IMR-90 (cell line): ENCODE measurements around the gene TTC1. TPM values are rescaled to one million over a fixed set of nuclear protein-coding genes. Genes with fewer than 3 reads are reported as not detected.

Experiments
- ATAC-seq: fragments of 200-7000 bp; cut with Tn5 transposase; 2 replicates; pipeline ENCODE4 v1.9.1; 2020; ENCODE audit warnings: low read depth, mild to moderate bottlenecking, moderate library complexity
- BruUV-seq: library from RNA; stranded (reverse); fragments of 400-500 nt; replicated peaks from 2 replicates; lab custom pipeline; 2021; lab: Mats Ljungman, UMichigan
- CTCF ChIA-PET: fragments of 300-600 bp; formaldehyde crosslinking; extraction: SDS; loops from one replicate; lab custom pipeline; 2021; ENCODE audit warnings: antibody characterized with exemption; lab: Yijun Ruan, JAX
- POLR2A ChIA-PET: fragments of 300-600 bp; sonication (Branson Sonifier 250); formaldehyde crosslinking; loops from one replicate; lab custom pipeline; 2022; ENCODE audit warnings: antibody characterized with exemption; ENCODE audit not compliant: unreplicated experiment; lab: Charles Lee
- DNase-seq: peaks from one replicate; pipeline ENCODE4 v3.0.0; 2013
- H2AFZ ChIP-seq: replicated peaks from 2 replicates; pipeline ENCODE3; 2013; ENCODE audit warnings: low read length, mild to moderate bottlenecking; ENCODE audit not compliant: poor library complexity
- H2AK5ac ChIP-seq: 2 replicates; pipeline ENCODE4 v1.6.1; 2013; ENCODE audit warnings: low read depth, low read length, inconsistent platforms
- H2AK9ac ChIP-seq: replicated peaks from 2 replicates; pipeline ENCODE3; 2013; ENCODE audit warnings: mild to moderate bottlenecking, low read depth, low read length, moderate library complexity; ENCODE audit not compliant: poor library complexity
- H2BK120ac ChIP-seq: 2 replicates; pipeline ENCODE4 v1.6.1; 2013; ENCODE audit warnings: low read depth, low read length, inconsistent platforms
- H2BK15ac ChIP-seq: 3 replicates; pipeline ENCODE4 v1.6.1; 2013; ENCODE audit warnings: low read depth, low read length, inconsistent platforms
- H2BK20ac ChIP-seq: 2 replicates; pipeline ENCODE4 v1.6.1; 2013; ENCODE audit warnings: low read depth, mild to moderate bottlenecking, inconsistent platforms, low read length, moderate library complexity
- H2BK5ac ChIP-seq: 2 replicates; pipeline ENCODE4 v1.6.1; 2013; ENCODE audit warnings: mild to moderate bottlenecking, low read depth, low read length, inconsistent platforms; ENCODE audit not compliant: poor library complexity, severe bottlenecking
- H3K14ac ChIP-seq: replicated peaks from 2 replicates; pipeline ENCODE4 v1.6.1; 2013; ENCODE audit warnings: low read depth, low read length, inconsistent platforms
- H3K18ac ChIP-seq: 2 replicates; pipeline ENCODE4 v1.6.1; 2013; ENCODE audit warnings: low read depth, low read length, control low read depth
- H3K23ac ChIP-seq: 2 replicates; pipeline ENCODE4 v1.6.1; 2013; ENCODE audit warnings: low read depth, low read length, inconsistent platforms
- H3K27ac ChIP-seq: 2 replicates; pipeline ENCODE4 v1.5.1; 2013; ENCODE audit warnings: mild to moderate bottlenecking, control low read depth, low read length; ENCODE audit not compliant: insufficient read depth
- H3K27me3 ChIP-seq: 2 replicates; pipeline ENCODE4 v1.6.1; 2013; ENCODE audit warnings: low read length; ENCODE audit not compliant: control insufficient read depth, insufficient read depth
- H3K36me3 ChIP-seq: 2 replicates; pipeline ENCODE4 v1.6.1; 2013; ENCODE audit warnings: low read length, mixed read lengths; ENCODE audit not compliant: control insufficient read depth, insufficient read depth
- H3K4ac ChIP-seq: 2 replicates; pipeline ENCODE4 v1.6.1; 2013; ENCODE audit warnings: low read depth, low read length, inconsistent platforms
- H3K4me1 ChIP-seq: 2 replicates; pipeline ENCODE4 v1.6.1; 2013; ENCODE audit warnings: low read length, mixed read lengths; ENCODE audit not compliant: control insufficient read depth, insufficient read depth
- H3K4me2 ChIP-seq: 2 replicates; pipeline ENCODE4 v1.6.1; 2013; ENCODE audit warnings: low read depth, mild to moderate bottlenecking, control low read depth, low read length, moderate library complexity
- H3K4me3 ChIP-seq: 2 replicates; pipeline ENCODE4 v1.5.1; 2013; ENCODE audit warnings: low read depth, mild to moderate bottlenecking, control low read depth, low read length, moderate library complexity; ENCODE audit not compliant: insufficient read depth
- H3K56ac ChIP-seq: 2 replicates; pipeline ENCODE4 v1.6.1; 2013; ENCODE audit warnings: low read length, inconsistent platforms; ENCODE audit not compliant: insufficient read depth; ENCODE audit errors: extremely low read depth
- H3K79me1 ChIP-seq, 2 experiments: 2 replicates each; pipeline ENCODE4 v1.6.1; 2013; ENCODE audit warnings: low read length in 2 of 2, inconsistent platforms in 1 of 2, low read depth in 1 of 2
- H3K9ac ChIP-seq: 2 replicates; pipeline ENCODE4 v1.6.1; 2013; ENCODE audit warnings: low read depth, low read length, control low read depth
- H3K9me1 ChIP-seq: 2 replicates; pipeline ENCODE4 v1.6.1; 2013; ENCODE audit warnings: low read length, inconsistent platforms; ENCODE audit not compliant: insufficient read depth
- H3K9me3 ChIP-seq: 2 replicates; pipeline ENCODE4 v1.6.1; 2013; ENCODE audit warnings: low read length; ENCODE audit not compliant: control insufficient read depth, insufficient read depth
- H4K20me1 ChIP-seq: 2 replicates; pipeline ENCODE4 v1.6.1; 2013; ENCODE audit warnings: low read length, inconsistent platforms; ENCODE audit not compliant: insufficient read depth
- H4K5ac ChIP-seq: 2 replicates; pipeline ENCODE4 v1.6.1; 2013; ENCODE audit warnings: mild to moderate bottlenecking, low read depth, low read length, control low read depth
- H4K8ac ChIP-seq, 2 experiments: 2 replicates each; pipeline ENCODE4 v1.6.1; 2013; ENCODE audit warnings: low read depth in 2 of 2, low read length in 2 of 2, control low read depth in 1 of 2, inconsistent platforms in 1 of 2
- H4K91ac ChIP-seq: 2 replicates; pipeline ENCODE4 v1.6.1; 2013; ENCODE audit warnings: low read depth, low read length, inconsistent platforms; ENCODE audit not compliant: insufficient read depth
- BHLHE40 ChIP-seq: fragments of 150-350 bp; IDR thresholded peaks from 2 replicates; pipeline ENCODE4 v1.6.1; 2016; ENCODE audit warnings: mild to moderate bottlenecking, low read depth, low read length
- CHD1 ChIP-seq: IDR thresholded peaks from 2 replicates; pipeline ENCODE4 v1.6.1; 2012; ENCODE audit warnings: low read depth, low read length, improper control_type of control experiment
- FOS ChIP-seq: fragments of 150-350 bp; IDR thresholded peaks from 2 replicates; pipeline ENCODE4 v1.6.1; 2016; ENCODE audit warnings: low read depth, low read length
- MAFK ChIP-seq: IDR thresholded peaks from 2 replicates; pipeline ENCODE4 v1.6.1; 2012; ENCODE audit warnings: low read depth, low read length, improper control_type of control experiment
- MAZ ChIP-seq: IDR thresholded peaks from 2 replicates; pipeline ENCODE4 v1.6.1; 2012; ENCODE audit warnings: low read depth, mild to moderate bottlenecking, low read length, improper control_type of control experiment, moderate library complexity, borderline replicate concordance
- MXI1 ChIP-seq: IDR thresholded peaks from 2 replicates; pipeline ENCODE4 v1.6.1; 2012; ENCODE audit warnings: low read depth, mild to moderate bottlenecking, low read length, moderate library complexity, borderline replicate concordance
- NFE2L2 ChIP-seq: fragments of 150-350 bp; IDR thresholded peaks from 2 replicates; pipeline ENCODE4 v1.6.1; 2016; ENCODE audit warnings: low read depth, mild to moderate bottlenecking, low read length
- POLR2A ChIP-seq: IDR thresholded peaks from 2 replicates; pipeline ENCODE4 v1.6.1; 2012; ENCODE audit warnings: mild to moderate bottlenecking, low read depth, low read length
- RAD21 ChIP-seq: IDR thresholded peaks from 2 replicates; pipeline ENCODE4 v1.6.1; 2012; ENCODE audit warnings: low read length, improper control_type of control experiment
- RCOR1 ChIP-seq: IDR thresholded peaks from 2 replicates; pipeline ENCODE4 v1.6.1; 2012; ENCODE audit warnings: mild to moderate bottlenecking, low read length, improper control_type of control experiment; ENCODE audit not compliant: insufficient replicate concordance
- RFX5 ChIP-seq: IDR thresholded peaks from 2 replicates; pipeline ENCODE4 v1.8.0; 2012; ENCODE audit warnings: low read depth, mild to moderate bottlenecking, low read length, moderate library complexity
- SMC3 ChIP-seq: fragments of 150-350 bp; IDR thresholded peaks from 2 replicates; pipeline ENCODE4 v1.6.1; 2016; ENCODE audit warnings: low read depth, mild to moderate bottlenecking, antibody characterized with exemption, low read length, moderate library complexity
- WGBS, 2 experiments: methylation state at CpG; one replicate each; pipeline versions ENCODE4 v1.1.5 to v1.1.7; 2013; ENCODE audit warnings: missing lambda C conversion rate in 2 of 2; ENCODE audit not compliant: insufficient read length in 1 of 2; ENCODE audit errors: extremely low coverage in 2 of 2; 5-methylcytosine and 5-hydroxymethylcytosine counted together
- dilution Hi-C: fragments of 300-500 bp; cut with HindIII; formaldehyde crosslinking; loops from one replicate; pipeline ENCODE4 v1.14.3; 2018; ENCODE audit warnings: low sequenced_read_pairs; ENCODE audit not compliant: unreplicated experiment
- in situ Hi-C: fragments of 300-500 bp; cut with MboI; formaldehyde crosslinking; loops from 3 replicates; pipeline ENCODE4 v1.14.3; 2019; ENCODE audit warnings: low sequenced_read_pairs, inconsistent platforms, mixed read lengths
- intact Hi-C: fragments of 100-400 bp; cut with micrococcal nuclease; formaldehyde crosslinking; loops from 2 replicates; pipeline ENCODE4 v1.10.0; 2022
- polyA plus RNA-seq, 3 experiments: library from polyadenylated mRNA; depleted of rRNA; stranded (reverse); fragments of >200 nt; gene quantifications; 2 replicates each; pipeline ENCODE4 v1.2.3, GENCODE V29; 2012; ENCODE audit warnings: low replicate concordance in 1 of 3
- total RNA-seq: library from RNA; depleted of rRNA; stranded (reverse); fragments of >200 nt; gene quantifications from 2 replicates; pipeline ENCODE4 v1.2.3, GENCODE V29; 2012
- TF ChIP-seq, protein P1 (sequence below): conservative IDR thresholded peaks from 2 replicates; pipeline ENCODE4 v1.5.1; 2012; ENCODE audit warnings: mild to moderate bottlenecking, low read depth, low read length, improper control_type of control experiment

The TTC1 gene
- total and polyA plus RNA-seq, 2 of the 4 experiments (the other 2 are of a cell fraction) = 23.1 to 41.1 TPM

DNA sequence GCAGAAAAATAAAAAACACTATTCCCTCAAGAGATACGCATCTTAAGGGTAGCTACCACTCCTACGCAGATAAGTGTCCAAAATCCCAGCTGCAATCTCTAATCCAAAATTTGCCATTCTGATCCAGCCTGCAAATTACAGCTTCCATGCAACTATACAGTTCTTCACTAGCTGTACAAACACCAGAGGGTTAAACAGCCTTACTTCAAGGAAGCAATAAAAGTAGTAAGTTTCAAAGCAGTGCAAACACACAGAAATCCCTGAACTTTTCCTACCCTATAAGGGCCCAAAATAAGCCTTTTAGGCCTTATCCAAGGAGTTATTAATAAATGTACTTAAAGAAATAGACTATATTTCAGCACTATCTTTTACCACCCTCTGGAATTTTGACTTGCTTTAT, 70.8 kb downstream of the TTC1 start:
- Histone ChIP-seq H3K56ac (no peak overlapping the region), H3K14ac (peak overlapping the region; percentile 81; the same call in 1 of the 2 replicates), H2BK15ac (no peak overlapping the region; the same call in 2 of the 3 replicates), H4K20me1 (no peaks in the 10 kb centered on the region), H3K18ac (no peak overlapping the region; the same call in 1 of the 2 replicates), H2AK5ac (no peak overlapping the region), H3K27me3 (no peaks in the 10 kb centered on the region), H3K23ac (peak overlapping the region; percentile 31; the same call in 1 of the 2 replicates), H4K5ac (no peak overlapping the region), H3K9me3 (no peaks in the 10 kb centered on the region), H3K9me1 (peaks cover 9% of the 10 kb centered on the region; the same call in 1 of the 2 replicates), H3K4ac (no peak overlapping the region; the same call in 1 of the 2 replicates), H3K4me1 (peaks cover 14% of the 10 kb centered on the region), H4K8ac (peak overlapping the region in 1 of 2 experiments; percentile 31; a peak in 2 of 4 replicates), H2BK120ac (no peak overlapping the region), H3K4me3 (no peak overlapping the region), H4K91ac (peak overlapping the region; percentile 10; the same call in 1 of the 2 replicates), H3K27ac (no peak overlapping the region), H2BK5ac (no peak overlapping the region), H2BK20ac (no peak overlapping the region), H2AFZ (no peak overlapping the region), H2AK9ac (no peak overlapping the region), H3K9ac (no peak overlapping the region; the same call in 1 of the 2 replicates), H3K36me3 (peaks cover 4% of the 10 kb centered on the region; the same call in 1 of the 2 replicates), H3K4me2 (peak overlapping the region; percentile 32; the same call in 1 of the 2 replicates), H3K79me1 (peaks cover 13 to 29% of the 10 kb centered on the region in 2 experiments)
- dilution Hi-C loops (no loop called here), intact Hi-C loops (loop anchor here (1.0 to 10.0 kb wide), 5 partner anchors 37 to 315 kb away; partner anchors contain the start of gene PWWP2A), in situ Hi-C loops (no loop called here)
- ATAC-seq (no peak), DNase-seq (no peak)
- no TSS peak for BruUV-seq
- POLR2A ChIA-PET = no interaction called here
- WGBS, 2 experiments = no CpG with 5 or more reads among the region's 2 CpGs
- CTCF ChIA-PET = no interaction called here
- TF ChIP-seq RFX5 (no peak), FOS (no peak), CHD1 (no peak), NFE2L2 (no peak), MAZ (no peak), RCOR1 (no peak), MXI1 (no peak), RAD21 (no peak), SMC3 (no peak), POLR2A (no peak), BHLHE40 (no peak), MAFK (no peak)
- TF ChIP-seq, protein P1, sequence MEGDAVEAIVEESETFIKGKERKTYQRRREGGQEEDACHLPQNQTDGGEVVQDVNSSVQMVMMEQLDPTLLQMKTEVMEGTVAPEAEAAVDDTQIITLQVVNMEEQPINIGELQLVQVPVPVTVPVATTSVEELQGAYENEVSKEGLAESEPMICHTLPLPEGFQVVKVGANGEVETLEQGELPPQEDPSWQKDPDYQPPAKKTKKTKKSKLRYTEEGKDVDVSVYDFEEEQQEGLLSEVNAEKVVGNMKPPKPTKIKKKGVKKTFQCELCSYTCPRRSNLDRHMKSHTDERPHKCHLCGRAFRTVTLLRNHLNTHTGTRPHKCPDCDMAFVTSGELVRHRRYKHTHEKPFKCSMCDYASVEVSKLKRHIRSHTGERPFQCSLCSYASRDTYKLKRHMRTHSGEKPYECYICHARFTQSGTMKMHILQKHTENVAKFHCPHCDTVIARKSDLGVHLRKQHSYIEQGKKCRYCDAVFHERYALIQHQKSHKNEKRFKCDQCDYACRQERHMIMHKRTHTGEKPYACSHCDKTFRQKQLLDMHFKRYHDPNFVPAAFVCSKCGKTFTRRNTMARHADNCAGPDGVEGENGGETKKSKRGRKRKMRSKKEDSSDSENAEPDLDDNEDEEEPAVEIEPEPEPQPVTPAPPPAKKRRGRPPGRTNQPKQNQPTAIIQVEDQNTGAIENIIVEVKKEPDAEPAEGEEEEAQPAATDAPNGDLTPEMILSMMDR = no peak
